GM12872 (cell line): ENCODE results near the gene PDE8A.

Experiments
- CTCF ChIP-seq: IDR thresholded peaks from 3 replicates; pipeline ENCODE4 v1.5.1; 2011; ENCODE audit warnings: low read depth, mild to moderate bottlenecking, low read length, moderate library complexity; ENCODE audit not compliant: insufficient read depth

The PDE8A gene

GRCh38 chr15:85149465-85150129, 167.9 kb downstream of the PDE8A start:
- TF ChIP-seq CTCF: no peak

- TF ChIP-seq CTCF: no peak
These were observed 168.4 kb downstream of the PDE8A start for GRCh38 chr15:85150130-85150480.

- no peak for TF ChIP-seq CTCF
These were observed 169.5 kb downstream of the PDE8A start for GRCh38 chr15:85151145-85151544.

- TF ChIP-seq CTCF: no peak
These were observed 170.2 kb downstream of the PDE8A start for GRCh38 chr15:85151861-85152260.

GRCh38 chr15:85154061-85154460, 172.4 kb downstream of the PDE8A start:
- TF ChIP-seq CTCF: no peak

GRCh38 chr15:85155360-85155759, 173.7 kb downstream of the PDE8A start:
- TF ChIP-seq CTCF: no peak

GRCh38 chr15:85155857-85156256, 174.2 kb downstream of the PDE8A start:
- no peak for TF ChIP-seq CTCF
